Ecto neural progenitor cell (in vitro differentiated cells): ENCODE data around the gene PCDHA9.
"Not testable (repeated sequence)": the region's sequence is repeated elsewhere in the genome, so short reads cannot be mapped to it uniquely, and the experiment has no call there.

Experiments
- DNase-seq: peaks from one replicate; pipeline ENCODE4 v3.0.0-alpha.2; 2018; ENCODE audit warnings: low spot score

Gene PCDHA9, protein sequence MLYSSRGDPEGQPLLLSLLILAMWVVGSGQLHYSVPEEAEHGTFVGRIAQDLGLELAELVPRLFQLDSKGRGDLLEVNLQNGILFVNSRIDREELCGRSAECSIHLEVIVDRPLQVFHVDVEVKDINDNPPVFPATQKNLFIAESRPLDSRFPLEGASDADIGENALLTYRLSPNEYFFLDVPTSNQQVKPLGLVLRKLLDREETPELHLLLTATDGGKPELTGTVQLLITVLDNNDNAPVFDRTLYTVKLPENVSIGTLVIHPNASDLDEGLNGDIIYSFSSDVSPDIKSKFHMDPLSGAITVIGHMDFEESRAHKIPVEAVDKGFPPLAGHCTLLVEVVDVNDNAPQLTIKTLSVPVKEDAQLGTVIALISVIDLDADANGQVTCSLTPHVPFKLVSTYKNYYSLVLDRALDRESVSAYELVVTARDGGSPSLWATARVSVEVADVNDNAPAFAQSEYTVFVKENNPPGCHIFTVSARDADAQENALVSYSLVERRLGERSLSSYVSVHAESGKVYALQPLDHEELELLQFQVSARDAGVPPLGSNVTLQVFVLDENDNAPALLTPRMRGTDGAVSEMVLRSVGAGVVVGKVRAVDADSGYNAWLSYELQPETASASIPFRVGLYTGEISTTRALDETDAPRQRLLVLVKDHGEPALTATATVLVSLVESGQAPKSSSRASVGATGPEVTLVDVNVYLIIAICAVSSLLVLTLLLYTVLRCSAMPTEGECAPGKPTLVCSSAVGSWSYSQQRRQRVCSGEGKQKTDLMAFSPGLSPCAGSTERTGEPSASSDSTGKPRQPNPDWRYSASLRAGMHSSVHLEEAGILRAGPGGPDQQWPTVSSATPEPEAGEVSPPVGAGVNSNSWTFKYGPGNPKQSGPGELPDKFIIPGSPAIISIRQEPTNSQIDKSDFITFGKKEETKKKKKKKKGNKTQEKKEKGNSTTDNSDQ

DNA sequence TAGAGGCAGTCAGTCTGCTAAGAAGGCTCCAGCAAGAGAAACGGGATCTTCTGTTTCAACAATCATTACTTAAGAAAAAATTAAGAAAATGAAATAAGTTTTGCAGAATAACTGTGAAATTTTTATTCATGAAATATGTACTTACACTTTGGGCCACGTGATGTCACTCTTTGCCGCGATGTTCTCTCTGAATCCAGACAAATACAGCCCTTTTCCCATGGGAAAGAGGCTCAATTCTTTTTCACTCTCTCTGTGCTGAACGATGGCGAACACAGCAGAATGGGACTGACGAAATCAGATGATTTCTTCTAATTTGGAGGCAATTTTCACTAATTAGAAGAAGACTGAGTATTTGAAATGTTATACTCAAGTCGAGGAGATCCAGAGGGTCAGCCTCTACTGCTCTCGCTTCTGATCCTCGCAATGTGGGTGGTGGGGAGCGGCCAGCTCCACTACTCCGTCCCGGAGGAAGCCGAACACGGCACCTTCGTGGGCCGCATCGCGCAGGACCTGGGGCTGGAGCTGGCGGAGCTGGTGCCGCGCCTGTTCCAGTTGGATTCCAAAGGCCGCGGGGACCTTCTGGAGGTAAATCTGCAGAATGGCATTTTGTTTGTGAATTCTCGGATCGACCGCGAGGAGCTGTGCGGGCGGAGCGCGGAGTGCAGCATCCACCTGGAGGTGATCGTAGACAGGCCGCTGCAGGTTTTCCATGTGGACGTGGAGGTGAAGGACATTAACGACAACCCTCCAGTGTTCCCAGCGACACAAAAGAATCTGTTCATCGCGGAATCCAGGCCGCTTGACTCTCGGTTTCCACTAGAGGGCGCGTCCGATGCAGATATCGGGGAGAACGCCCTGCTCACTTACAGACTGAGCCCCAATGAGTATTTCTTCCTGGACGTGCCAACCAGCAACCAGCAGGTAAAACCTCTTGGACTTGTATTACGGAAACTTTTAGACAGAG lies at the start of gene PCDHA9:
Gene PCDHA9 (plus strand): TSS at position 244 of the 964 bp plus-strand sequence. CDS start 114 bp downstream, at position 358.
- not testable (repeated sequence) for DNase-seq

- no peak for DNase-seq
Measured at GRCh38 chr5:140800816-140801493, 47.2 kb upstream of the PCDHA9 start, which contains the start of gene PCDHA3. TSS of gene PCDHA3 (plus strand) at chr5:140801057.

- no peak for DNase-seq
Measured at GRCh38 chr5:140801494-140801841, 46.7 kb upstream of the PCDHA9 start.

DNA sequence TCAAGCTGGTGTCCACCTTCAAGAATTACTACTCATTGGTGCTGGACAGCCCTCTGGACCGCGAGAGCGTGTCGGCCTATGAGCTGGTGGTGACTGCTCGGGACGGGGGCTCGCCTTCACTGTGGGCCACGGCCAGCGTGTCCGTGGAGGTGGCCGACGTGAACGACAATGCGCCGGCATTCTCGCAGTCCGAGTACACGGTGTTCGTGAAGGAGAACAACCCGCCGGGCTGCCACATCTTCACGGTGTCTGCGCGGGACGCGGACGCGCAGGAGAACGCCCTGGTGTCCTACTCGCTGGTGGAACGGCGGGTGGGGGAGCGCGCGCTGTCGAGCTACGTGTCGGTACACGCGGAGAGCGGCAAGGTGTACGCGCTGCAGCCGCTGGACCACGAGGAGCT lies 45.8 kb upstream of the PCDHA9 start:
- DNase-seq, result not testable (repeated sequence)

- DNase-seq, result no peak
Measured at GRCh38 chr5:140802781-140803271, 45.4 kb upstream of the PCDHA9 start.

DNA sequence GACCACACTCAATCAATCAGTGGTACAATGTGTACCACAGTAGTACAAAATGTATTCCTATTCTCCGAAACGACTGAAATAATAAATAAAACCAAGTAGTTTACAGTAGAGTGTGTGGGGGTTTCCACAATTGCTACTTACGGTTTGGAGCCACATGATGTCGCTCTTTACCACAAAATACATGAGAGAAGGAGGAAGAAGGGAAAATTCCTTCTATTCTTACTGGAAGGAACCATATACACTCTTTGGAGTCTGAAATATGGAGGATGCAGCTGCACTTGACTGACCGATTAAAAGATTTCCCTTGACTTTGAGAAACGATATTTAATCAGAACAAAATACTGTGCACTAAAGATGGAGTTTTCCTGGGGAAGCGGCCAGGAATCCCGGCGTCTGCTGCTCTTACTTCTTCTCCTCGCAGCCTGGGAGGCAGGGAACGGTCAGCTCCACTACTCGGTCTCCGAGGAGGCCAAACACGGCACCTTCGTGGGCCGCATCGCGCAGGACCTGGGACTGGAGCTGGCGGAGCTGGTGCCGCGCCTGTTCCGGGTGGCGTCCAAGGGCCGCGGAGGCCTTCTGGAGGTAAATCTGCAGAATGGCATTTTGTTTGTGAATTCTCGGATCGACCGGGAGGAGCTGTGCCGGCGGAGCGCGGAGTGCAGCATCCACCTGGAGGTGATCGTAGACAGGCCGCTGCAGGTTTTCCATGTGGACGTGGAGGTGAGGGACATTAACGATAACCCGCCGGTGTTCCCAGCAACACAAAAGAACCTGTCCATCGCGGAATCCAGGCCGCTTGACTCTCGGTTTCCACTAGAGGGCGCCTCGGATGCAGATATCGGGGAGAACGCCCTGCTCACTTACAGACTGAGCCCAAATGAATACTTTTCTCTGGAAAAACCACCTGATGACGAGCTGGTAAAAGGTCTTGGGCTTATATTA lies 41.1 kb upstream of the PCDHA9 start, which contains the start of gene PCDHA4:
Gene PCDHA4 (plus strand): TSS at position 235 of the 942 bp plus-strand sequence.
- DNase-seq, result peak; percentile 81

DNA sequence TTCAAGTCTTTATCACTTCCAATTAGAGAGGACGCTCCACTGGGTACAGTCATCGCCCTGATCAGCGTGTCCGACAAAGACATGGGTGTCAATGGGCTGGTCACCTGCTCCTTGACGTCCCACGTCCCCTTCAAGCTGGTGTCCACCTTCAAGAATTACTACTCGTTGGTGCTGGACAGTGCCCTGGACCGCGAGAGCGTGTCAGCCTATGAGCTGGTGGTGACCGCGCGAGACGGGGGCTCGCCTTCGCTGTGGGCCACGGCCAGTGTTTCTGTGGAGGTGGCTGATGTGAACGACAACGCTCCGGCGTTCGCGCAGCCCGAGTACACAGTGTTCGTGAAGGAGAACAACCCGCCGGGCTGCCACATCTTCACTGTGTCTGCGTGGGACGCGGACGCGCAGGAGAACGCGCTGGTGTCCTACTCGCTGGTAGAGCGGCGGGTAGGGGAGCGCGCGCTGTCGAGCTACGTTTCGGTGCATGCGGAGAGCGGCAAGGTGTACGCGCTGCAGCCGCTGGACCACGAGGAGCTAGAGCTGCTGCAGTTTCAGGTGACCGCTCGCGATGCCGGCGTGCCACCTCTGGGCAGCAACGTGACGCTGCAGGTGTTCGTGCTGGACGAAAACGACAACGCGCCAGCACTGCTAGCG lies 39.8 kb upstream of the PCDHA9 start:
- DNase-seq, result not testable (repeated sequence)

- DNase-seq, result no peak
Measured at GRCh38 chr5:140808889-140809291, 39.3 kb upstream of the PCDHA9 start.

DNA sequence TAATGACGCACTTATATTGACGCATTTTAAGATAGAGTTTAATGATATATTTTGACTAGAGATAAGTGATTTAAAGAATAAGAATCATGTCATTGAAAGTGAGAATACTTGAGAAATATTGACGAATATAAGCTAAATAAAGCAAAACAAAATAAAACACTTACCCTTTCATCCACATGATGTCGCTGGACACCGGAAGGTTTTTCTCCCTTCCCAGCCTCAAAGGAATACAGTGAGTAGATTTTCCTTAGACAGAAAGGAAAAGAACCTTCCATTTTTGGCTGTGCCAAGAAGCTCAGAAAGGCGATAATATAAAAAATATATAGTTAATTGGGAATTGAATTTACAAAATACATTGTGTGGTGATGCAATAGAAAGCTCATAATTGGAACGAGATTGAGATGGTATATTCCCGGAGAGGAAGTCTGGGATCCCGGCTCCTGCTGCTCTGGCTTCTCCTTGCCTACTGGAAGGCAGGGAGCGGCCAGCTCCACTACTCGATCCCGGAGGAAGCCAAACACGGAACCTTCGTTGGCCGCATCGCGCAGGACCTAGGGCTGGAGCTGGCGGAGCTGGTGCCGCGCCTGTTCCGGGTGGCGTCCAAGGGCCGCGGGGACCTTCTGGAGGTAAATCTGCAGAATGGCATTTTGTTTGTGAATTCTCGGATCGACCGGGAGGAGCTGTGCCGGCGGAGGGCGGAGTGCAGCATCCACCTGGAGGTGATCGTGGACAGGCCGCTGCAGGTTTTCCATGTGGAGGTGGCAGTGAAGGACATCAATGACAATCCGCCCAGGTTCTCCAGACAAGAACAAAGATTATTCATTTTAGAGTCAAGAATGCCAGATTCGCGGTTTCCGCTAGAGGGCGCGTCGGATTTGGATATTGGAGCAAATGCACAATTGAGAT lies 26.6 kb upstream of the PCDHA9 start, which contains the start of gene PCDHA5:
Gene PCDHA5 (plus strand): TSS at position 239 of the 906 bp plus-strand sequence.
- no peak for DNase-seq

- DNase-seq, result no peak
Measured at GRCh38 chr5:140822281-140822629, 25.9 kb upstream of the PCDHA9 start.

DNA sequence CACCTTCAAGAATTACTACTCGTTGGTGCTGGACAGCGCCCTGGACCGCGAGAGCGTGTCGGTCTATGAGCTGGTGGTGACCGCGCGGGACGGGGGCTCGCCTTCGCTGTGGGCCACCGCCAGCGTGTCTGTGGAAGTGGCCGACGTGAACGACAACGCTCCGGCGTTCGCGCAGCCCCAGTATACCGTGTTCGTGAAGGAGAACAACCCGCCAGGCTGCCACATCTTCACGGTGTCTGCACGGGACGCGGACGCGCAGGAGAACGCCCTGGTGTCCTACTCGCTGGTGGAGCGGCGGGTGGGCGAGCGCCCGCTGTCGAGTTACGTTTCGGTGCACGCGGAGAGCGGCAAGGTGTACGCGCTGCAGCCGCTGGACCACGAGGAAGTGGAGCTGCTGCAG lies 25.2 kb upstream of the PCDHA9 start:
- DNase-seq, result not testable (repeated sequence)

- DNase-seq, result no peak
Measured at GRCh38 chr5:140823475-140823874, 24.7 kb upstream of the PCDHA9 start.

- DNase-seq, result no peak
Measured at GRCh38 chr5:140827704-140828361, 20.3 kb upstream of the PCDHA9 start, which contains the start of gene PCDHA6. TSS of gene PCDHA6 (plus strand) at chr5:140827960. CDS start at chr5:140828092, 132 bp downstream.

- DNase-seq, result no peak
Measured at GRCh38 chr5:140828362-140828737, 19.8 kb upstream of the PCDHA9 start.

DNA sequence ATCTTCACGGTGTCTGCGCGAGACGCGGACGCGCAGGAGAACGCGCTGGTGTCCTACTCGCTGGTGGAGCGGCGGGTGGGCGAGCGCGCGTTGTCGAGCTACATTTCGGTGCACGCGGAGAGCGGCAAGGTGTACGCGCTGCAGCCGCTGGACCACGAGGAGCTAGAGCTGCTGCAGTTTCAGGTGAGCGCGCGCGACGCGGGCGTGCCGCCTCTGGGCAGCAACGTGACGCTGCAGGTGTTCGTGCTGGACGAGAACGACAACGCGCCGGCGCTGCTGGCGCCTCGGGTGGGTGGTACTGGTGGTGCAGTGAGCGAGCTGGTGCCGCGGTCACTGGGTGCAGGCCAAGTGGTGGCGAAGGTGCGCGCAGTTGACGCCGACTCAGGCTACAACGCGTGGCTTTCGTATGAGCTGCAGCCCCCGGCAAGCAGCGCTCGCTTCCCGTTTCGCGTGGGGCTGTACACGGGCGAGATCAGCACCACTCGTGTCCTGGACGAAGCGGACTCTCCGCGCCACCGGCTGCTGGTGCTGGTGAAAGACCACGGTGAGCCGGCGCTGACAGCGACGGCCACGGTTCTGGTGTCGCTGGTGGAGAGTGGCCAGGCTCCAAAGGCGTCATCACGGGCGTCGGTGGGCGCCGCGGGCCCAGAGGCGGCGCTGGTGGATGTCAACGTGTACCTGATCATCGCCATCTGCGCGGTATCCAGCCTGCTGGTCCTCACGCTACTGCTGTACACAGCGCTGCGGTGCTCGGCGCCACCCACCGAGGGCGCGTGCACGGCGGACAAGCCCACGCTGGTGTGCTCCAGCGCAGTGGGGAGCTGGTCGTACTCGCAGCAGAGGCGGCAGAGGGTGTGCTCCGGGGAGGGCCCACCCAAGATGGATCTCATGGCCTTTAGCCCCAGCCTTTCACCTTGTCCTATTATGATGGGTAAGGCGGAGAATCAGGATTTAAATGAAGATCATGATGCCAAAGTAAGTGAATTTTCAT lies 18.4 kb upstream of the PCDHA9 start:
- not testable (repeated sequence) for DNase-seq

DNA sequence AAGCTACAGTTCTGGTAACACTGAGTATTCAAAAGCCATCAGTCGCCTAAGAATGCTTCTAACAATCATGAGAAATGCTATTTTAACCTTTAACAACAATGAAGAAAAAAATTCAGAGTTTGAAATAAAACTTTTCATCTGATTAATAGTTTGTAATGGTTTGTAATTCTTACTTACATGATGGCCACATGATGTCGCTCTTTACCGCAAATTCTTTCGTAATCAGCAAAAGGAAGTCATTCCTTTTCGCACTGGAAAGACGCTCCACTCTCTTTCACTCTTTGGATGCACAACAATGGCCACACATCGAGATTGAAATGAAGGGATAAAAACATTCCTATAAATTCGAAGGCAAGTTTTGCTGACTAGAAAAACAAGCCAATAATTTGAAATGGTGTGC lies 14.2 kb upstream of the PCDHA9 start, which contains the start of gene PCDHA7:
Gene PCDHA7 (plus strand): TSS at position 277 of the 400 bp plus-strand sequence. CDS start 115 bp downstream, at position 392.
- DNase-seq, result no peak
